HFFc6 (cell line): ENCODE data around the gene ARFGAP1. TPM values are rescaled to one million over a fixed set of nuclear protein-coding genes. Genes with fewer than 3 reads are reported as not detected.

Experiments
- DNase-seq: peaks from one replicate; pipeline ENCODE4 v3.0.0-alpha.2; 2018
- H3K27ac Mint-ChIP-seq: 2 replicates; pipeline ENCODE4 v1.8.0; 2020; ENCODE audit warnings: mild to moderate bottlenecking, mixed read lengths
- H3K27me3 Mint-ChIP-seq: 2 replicates; pipeline ENCODE4 v1.8.0; 2021; ENCODE audit warnings: mild to moderate bottlenecking, moderate library complexity, mixed read lengths; ENCODE audit not compliant: insufficient read depth
- H3K36me3 Mint-ChIP-seq: 2 replicates; pipeline ENCODE4 v1.8.0; 2021; ENCODE audit warnings: low read depth, mixed read lengths
- H3K4me1 Mint-ChIP-seq: 2 replicates; pipeline ENCODE4 v1.8.0; 2020; ENCODE audit warnings: low read depth, mixed read lengths
- H3K4me3 Mint-ChIP-seq: 2 replicates; pipeline ENCODE4 v1.8.0; 2020; ENCODE audit warnings: mild to moderate bottlenecking, moderate library complexity, mixed read lengths
- H3K9me3 Mint-ChIP-seq: 2 replicates; pipeline ENCODE4 v1.8.0; 2020; ENCODE audit warnings: mild to moderate bottlenecking, mixed read lengths
- total RNA-seq, 6 experiments: library from RNA; stranded (reverse); fragmentation: NEBNext Ultra II Directional; extraction: Animal tissue kit (Norgen Biotek cat#: 25700); gene quantifications; 2 replicates in 1 of 6; 3 replicates in 5 of 6; pipeline ENCODE4 v1.2.3, GENCODE V29; 2021
- TF ChIP-seq, protein P1 (sequence below): fragments of 200-600 bp; sonication (generic); IDR thresholded peaks from 2 replicates; pipeline ENCODE4 v1.5.0; 2021; ENCODE audit warnings: antibody characterized with exemption, mild to moderate bottlenecking

ARFGAP1 gene
- total RNA-seq, 6 experiments from 2014 or later, result 106 to 123 (median 112) TPM

GRCh38 chr20:63284981-63285524 lies 12.4 kb downstream of the ARFGAP1 start:
- DNase-seq, result no peak
- Mint-ChIP-seq H3K4me1 (no peaks in the 10 kb centered on the region), H3K27ac (no peak overlapping the region), H3K36me3 (no peaks in the 10 kb centered on the region; the same call in 1 of the 2 replicates), H3K9me3 (no peaks in the 10 kb centered on the region), H3K4me3 (no peak overlapping the region), H3K27me3 (peaks cover 2% of the 10 kb centered on the region)
- TF ChIP-seq, protein P1, sequence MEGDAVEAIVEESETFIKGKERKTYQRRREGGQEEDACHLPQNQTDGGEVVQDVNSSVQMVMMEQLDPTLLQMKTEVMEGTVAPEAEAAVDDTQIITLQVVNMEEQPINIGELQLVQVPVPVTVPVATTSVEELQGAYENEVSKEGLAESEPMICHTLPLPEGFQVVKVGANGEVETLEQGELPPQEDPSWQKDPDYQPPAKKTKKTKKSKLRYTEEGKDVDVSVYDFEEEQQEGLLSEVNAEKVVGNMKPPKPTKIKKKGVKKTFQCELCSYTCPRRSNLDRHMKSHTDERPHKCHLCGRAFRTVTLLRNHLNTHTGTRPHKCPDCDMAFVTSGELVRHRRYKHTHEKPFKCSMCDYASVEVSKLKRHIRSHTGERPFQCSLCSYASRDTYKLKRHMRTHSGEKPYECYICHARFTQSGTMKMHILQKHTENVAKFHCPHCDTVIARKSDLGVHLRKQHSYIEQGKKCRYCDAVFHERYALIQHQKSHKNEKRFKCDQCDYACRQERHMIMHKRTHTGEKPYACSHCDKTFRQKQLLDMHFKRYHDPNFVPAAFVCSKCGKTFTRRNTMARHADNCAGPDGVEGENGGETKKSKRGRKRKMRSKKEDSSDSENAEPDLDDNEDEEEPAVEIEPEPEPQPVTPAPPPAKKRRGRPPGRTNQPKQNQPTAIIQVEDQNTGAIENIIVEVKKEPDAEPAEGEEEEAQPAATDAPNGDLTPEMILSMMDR, result no peak

DNA sequence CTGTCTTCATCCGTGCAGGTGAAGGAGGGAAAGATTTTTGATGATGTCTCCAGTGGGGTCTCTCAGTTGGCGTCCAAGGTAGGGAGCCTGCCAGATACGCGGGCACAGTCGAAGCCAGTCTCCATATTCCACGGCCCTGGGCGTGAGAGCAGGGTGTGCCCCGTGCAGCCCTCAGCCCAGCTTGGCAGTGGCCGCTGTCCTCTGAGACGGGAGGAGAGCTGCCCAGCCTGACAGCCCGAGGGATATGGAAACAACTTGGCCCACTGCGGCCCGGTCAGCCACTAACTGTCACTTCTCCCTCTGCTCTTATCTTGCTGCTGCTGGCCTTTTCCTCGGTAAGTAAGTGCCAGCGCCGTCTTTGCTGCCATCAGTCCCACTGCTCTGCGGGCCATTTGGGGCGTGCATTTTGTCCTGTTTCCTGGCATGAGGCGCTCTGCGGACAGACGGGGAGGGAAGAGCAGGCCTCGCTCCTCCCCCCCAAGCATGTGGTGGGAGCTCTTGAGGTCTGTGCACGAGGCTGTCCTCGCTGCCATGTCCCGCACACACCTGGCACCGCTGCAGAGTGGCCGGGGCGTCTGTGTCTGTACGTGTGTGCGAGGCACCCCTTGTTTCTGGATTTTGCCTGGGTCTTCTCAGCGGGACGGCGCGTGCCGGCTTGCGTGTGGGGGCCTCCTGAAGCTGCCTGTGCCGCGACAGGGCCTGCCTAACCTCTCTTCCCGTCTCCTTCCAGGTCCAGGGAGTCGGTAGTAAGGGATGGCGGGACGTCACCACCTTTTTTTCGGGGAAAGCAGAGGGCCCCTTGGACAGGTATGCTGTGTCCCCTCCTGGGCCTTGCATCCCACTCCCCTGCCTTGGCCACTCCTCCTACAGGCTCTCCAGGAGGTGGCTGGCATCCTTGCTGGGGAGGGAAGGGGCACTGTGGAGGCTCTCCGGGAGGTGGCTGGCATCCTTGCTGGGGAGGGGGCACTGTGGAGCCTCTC lies 13.3 kb downstream of the ARFGAP1 start:
- peaks cover 2% of the 10 kb centered on the region for H3K27me3 Mint-ChIP-seq
- no peaks in the 10 kb centered on the region for H3K4me1 Mint-ChIP-seq
- H3K36me3 Mint-ChIP-seq, result no peaks in the 10 kb centered on the region; the same call in 1 of the 2 replicates
- H3K27ac Mint-ChIP-seq, result no peak overlapping the region
- TF ChIP-seq, protein P1, result no peak
- no peak for DNase-seq
- H3K4me3 Mint-ChIP-seq, result no peak overlapping the region; the same call in 1 of the 2 replicates
- H3K9me3 Mint-ChIP-seq, result no peaks in the 10 kb centered on the region

DNA sequence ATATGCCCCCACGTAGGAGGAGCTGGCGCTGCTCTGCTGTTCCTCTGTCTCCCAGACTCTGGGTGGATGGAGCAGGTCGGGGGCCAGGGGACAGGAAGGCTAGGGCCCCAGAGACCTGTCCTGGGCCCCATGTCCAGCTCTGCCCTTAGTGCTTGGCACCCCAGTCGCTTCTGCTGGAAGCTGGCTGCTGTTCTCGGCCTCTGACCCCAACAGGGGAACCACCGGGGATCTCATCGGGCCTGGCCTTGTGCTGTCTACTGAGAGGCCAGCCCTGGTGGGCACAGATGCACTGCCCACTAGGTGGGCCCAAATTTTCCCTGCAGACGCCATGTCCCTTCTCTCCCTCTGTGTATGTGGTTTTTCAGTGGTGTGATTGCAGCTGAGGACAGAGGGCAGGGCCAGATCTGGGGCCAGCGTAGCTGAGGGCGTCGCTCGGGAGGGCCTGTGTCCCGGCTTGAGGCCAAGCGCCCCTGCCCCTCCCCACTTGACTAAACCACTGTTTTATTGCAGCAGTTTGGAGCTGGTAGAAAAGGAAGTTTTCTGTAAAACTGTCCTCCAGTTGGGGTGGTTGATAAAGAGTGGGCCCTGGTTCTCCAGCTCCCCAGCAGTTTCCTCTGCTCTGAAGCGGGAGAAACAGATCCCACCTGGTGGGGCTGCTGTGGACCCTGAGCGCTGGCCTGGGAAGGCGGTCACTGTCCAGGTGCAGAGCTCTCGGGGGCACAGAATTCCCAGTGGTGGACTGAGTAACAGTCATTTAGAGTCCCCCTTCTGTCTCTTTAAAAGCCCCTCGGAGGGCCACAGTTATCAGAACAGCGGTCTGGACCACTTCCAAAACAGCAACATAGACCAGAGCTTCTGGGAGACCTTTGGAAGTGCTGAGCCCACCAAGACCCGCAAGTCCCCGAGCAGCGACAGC lies 14.4 kb downstream of the ARFGAP1 start:
- Mint-ChIP-seq H3K9me3 (no peaks in the 10 kb centered on the region), H3K4me1 (no peaks in the 10 kb centered on the region), H3K4me3 (no peak overlapping the region), H3K36me3 (no peaks in the 10 kb centered on the region; the same call in 1 of the 2 replicates), H3K27me3 (peaks cover 2% of the 10 kb centered on the region), H3K27ac (no peak overlapping the region)
- TF ChIP-seq, protein P1, result no peak
- no peak for DNase-seq

GRCh38 chr20:63287697-63288580 lies 15.3 kb downstream of the ARFGAP1 start:
- H3K27me3 Mint-ChIP-seq, result peaks cover 2% of the 10 kb centered on the region
- no peaks in the 10 kb centered on the region for H3K9me3 Mint-ChIP-seq
- DNase-seq, result no peak
- no peaks in the 10 kb centered on the region; the same call in 1 of the 2 replicates for H3K36me3 Mint-ChIP-seq
- TF ChIP-seq, protein P1, result no peak
- no peaks in the 10 kb centered on the region for H3K4me1 Mint-ChIP-seq
- no peak overlapping the region for H3K27ac Mint-ChIP-seq
- H3K4me3 Mint-ChIP-seq, result no peak overlapping the region
